Fibroblast of lung (primary cell): ENCODE results near the gene AHR.

Experiments
- CTCF ChIP-seq, 2 donors: IDR thresholded peaks in 1 of 2; conservative IDR thresholded peaks in 1 of 2; 1 replicate in 1 of 2; 2 replicates in 1 of 2; pipeline ENCODE4 v1.5.1; 2011 to 2012; ENCODE audit warnings: low read length in 2 of 2, control low read depth in 1 of 2, inconsistent platforms in 1 of 2, low read depth in 1 of 2, mild to moderate bottlenecking in 1 of 2
- EZH2 ChIP-seq: IDR thresholded peaks from 2 replicates; pipeline ENCODE4 v1.5.1; 2012; ENCODE audit warnings: low read length, control low read depth, mild to moderate bottlenecking; ENCODE audit errors: missing control alignments

- TF ChIP-seq CTCF (conservative IDR thresholded peaks at IDR 0.05 in 1 of 2, IDR thresholded peaks at IDR 0.05 in 1 of 2; ENCODE audit: low read depth in 1 of 2, low read length in 2 of 2) (no peak), EZH2 (no peak)
These were observed 9.3 kb upstream of the AHR start for GRCh38 chr7:17289074-17289645.
